ENCODE measurements around the gene ECEL1. TPM values are rescaled to one million over a fixed set of nuclear protein-coding genes. Genes with fewer than 3 reads are reported as not detected.

Gene ECEL1
- total RNA-seq, 4 donors from 2014 or later = 0.68 to 0.83 TPM; not detected in 2

DNA sequence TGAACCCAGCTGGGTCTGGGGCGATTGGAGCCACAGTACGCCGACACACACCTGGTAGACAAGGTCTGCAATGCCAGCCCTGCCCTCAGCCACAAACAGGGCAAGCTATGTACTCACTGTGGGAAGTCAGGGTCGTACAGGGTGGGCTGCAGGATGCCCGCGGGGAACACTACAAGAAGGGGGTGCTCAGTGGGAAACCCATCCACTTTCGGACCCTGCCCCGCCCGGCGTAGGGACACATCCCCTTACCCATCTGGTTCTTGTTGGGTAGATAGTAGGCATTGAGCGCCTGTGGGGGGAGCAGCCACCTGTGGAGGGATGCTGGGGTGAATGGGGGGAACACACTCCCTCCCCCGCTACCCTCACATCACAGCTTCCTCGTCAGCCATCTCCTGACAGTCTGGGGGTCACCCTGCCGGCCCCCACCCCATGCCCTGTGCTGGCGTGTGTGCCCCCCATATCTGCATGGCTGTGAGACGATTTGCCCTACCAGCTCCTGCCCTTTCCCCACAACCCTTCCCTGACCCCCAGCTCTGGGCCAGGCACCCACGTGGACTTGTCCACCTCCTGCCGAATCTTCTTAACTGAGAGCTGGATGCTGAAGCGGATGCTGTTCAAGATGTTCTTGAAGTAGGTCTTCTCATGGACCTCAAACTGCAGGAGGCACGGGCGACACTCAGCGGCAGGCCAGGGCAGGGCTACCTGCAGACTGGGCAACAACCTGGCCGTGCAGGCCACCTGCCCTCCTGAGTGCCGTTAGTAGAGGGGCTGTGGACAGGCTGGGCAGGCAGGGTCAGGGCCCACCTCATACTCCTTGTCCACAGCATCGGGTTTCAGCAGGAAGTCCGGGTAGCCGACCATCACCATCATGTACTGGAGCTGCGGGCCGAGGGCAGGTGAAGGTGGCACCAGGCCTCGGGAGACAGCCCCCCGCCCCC is 5.1 kb downstream of the ECEL1 start:
- TF ChIP-seq CTCF (IDR thresholded peaks at IDR 0.05) (no peak), POLR2AphosphoS5 (IDR thresholded peaks at IDR 0.05) (no peak), EP300 (IDR thresholded peaks at IDR 0.05) (no peak), POLR2A (IDR thresholded peaks at IDR 0.05) (no peak)
- Histone ChIP-seq H3K9me3 (no peaks in the 10 kb centered on the region), H3K27me3 (peaks cover 85% of the 10 kb centered on the region), H3K27ac (no peak overlapping the region), H3K36me3 (no peaks in the 10 kb centered on the region), H3K4me3 (no peak overlapping the region), H3K4me1 (peaks cover 24% of the 10 kb centered on the region)
- DNase-seq (ENCODE audit: low spot score in 2 of 2) = peak in 1 of 2 donors; percentile 48
- WGBS = 90% methylated on average over 23 of the region's 31 CpGs

- Histone ChIP-seq H3K9me3 (no peaks in the 10 kb centered on the region), H3K4me1 (peaks cover 13% of the 10 kb centered on the region), H3K4me3 (no peak overlapping the region), H3K36me3 (no peaks in the 10 kb centered on the region), H3K27ac (no peak overlapping the region), H3K27me3 (peaks cover 74% of the 10 kb centered on the region)
- TF ChIP-seq EP300 (IDR thresholded peaks at IDR 0.05) = no peak
- no peak for TF ChIP-seq POLR2A (IDR thresholded peaks at IDR 0.05)
- no peak for TF ChIP-seq POLR2AphosphoS5 (IDR thresholded peaks at IDR 0.05)
- TF ChIP-seq CTCF (IDR thresholded peaks at IDR 0.05) = no peak
- DNase-seq (ENCODE audit: low spot score in 2 of 2) = peak in 1 of 2 donors; percentile 54
- WGBS = 94% methylated on average over 13 of the region's 29 CpGs
These were observed 6.1 kb downstream of the ECEL1 start for GRCh38 chr2:232481322-232482140.

- TF ChIP-seq CTCF (IDR thresholded peaks at IDR 0.05) (no peak), EP300 (IDR thresholded peaks at IDR 0.05) (no peak), POLR2A (IDR thresholded peaks at IDR 0.05) (no peak), POLR2AphosphoS5 (IDR thresholded peaks at IDR 0.05) (no peak)
- Histone ChIP-seq H3K9me3 (no peaks in the 10 kb centered on the region), H3K27ac (no peak overlapping the region), H3K4me3 (no peak overlapping the region), H3K36me3 (no peaks in the 10 kb centered on the region), H3K27me3 (peaks cover 64% of the 10 kb centered on the region), H3K4me1 (peaks cover 3% of the 10 kb centered on the region)
- 79% methylated on average over 6 of the region's 26 CpGs for WGBS
- peak in 1 of 2 donors; percentile 53 for DNase-seq (ENCODE audit: low spot score in 2 of 2)
These were observed 7.1 kb downstream of the ECEL1 start for GRCh38 chr2:232480201-232481190.

- H3K9me3 ChIP-seq = no peaks in the 10 kb centered on the region
- peak in 1 of 2 donors; percentile 51 for DNase-seq (ENCODE audit: low spot score in 2 of 2)
- H3K36me3 ChIP-seq = no peaks in the 10 kb centered on the region
- 67% methylated on average over 3 of the region's 21 CpGs for WGBS
- peaks cover 61% of the 10 kb centered on the region for H3K27me3 ChIP-seq
- no peaks in the 10 kb centered on the region for H3K4me1 ChIP-seq
- TF ChIP-seq CTCF (IDR thresholded peaks at IDR 0.05) (no peak), EP300 (IDR thresholded peaks at IDR 0.05) (no peak), POLR2AphosphoS5 (IDR thresholded peaks at IDR 0.05) (no peak), POLR2A (IDR thresholded peaks at IDR 0.05) (no peak)
- no peak overlapping the region for H3K4me3 ChIP-seq
- H3K27ac ChIP-seq = no peak overlapping the region
These were observed 8.1 kb downstream of the ECEL1 start for GRCh38 chr2:232479341-232480200.
